HepG2 (cell line): ENCODE results near the gene LENG1. TPM values are rescaled to one million over a fixed set of nuclear protein-coding genes. Genes with fewer than 3 reads are reported as not detected.
A peak's percentile ranks its signal among the peaks of the same experiment; 100 is the strongest.

Source experiments
- MAZ ChIP-seq, 2 experiments: sonication (generic) in 1 of 2; formaldehyde crosslinking in 1 of 2; IDR thresholded peaks; 2 replicates each; pipeline versions ENCODE4 v1.5.0 to v1.6.1; 2012 to 2020; ENCODE audit warnings: low read depth in 2 of 2, mild to moderate bottlenecking in 2 of 2, borderline replicate concordance in 1 of 2, improper control_type of control experiment in 1 of 2, low read length in 1 of 2, missing genetic modification reagents in 1 of 2, moderate library complexity in 1 of 2
- MEIS2 ChIP-seq: sonication (generic); formaldehyde crosslinking; IDR thresholded peaks from 2 replicates; pipeline ENCODE4 v1.9.0; 2021; ENCODE audit warnings: mild to moderate bottlenecking, missing genetic modification reagents
- PLSCR1 ChIP-seq: sonication (generic); formaldehyde crosslinking; IDR thresholded peaks from 2 replicates; pipeline ENCODE4 v1.5.0; 2020; ENCODE audit warnings: missing genetic modification reagents, mild to moderate bottlenecking, borderline replicate concordance
- TBX3 ChIP-seq: fragments of 450-650 bp; IDR thresholded peaks from 2 replicates; pipeline ENCODE4 v1.6.1; 2017; ENCODE audit warnings: antibody characterized with exemption, mild to moderate bottlenecking, inconsistent platforms, borderline replicate concordance
- ZNF318 ChIP-seq: sonication (generic); formaldehyde crosslinking; IDR thresholded peaks from 2 replicates; pipeline ENCODE4 v1.4.0; 2020; ENCODE audit warnings: mild to moderate bottlenecking, missing genetic modification reagents
- ZNF781 ChIP-seq: sonication (generic); formaldehyde crosslinking; IDR thresholded peaks from 2 replicates; pipeline ENCODE4 v1.5.1; 2020; ENCODE audit warnings: borderline replicate concordance, mild to moderate bottlenecking, missing genetic modification reagents; ENCODE audit errors: not compliant biosample characterization
- ZNF839 ChIP-seq: sonication (generic); formaldehyde crosslinking; IDR thresholded peaks from 2 replicates; pipeline ENCODE4 v1.4.0; 2020; ENCODE audit warnings: missing genetic modification reagents, mild to moderate bottlenecking, borderline replicate concordance
- ZNF883 ChIP-seq: sonication (generic); formaldehyde crosslinking; IDR thresholded peaks from 2 replicates; pipeline ENCODE4 v1.5.1; 2020; ENCODE audit warnings: mild to moderate bottlenecking, missing genetic modification reagents; ENCODE audit errors: not compliant biosample characterization
- polyA plus RNA-seq, 8 experiments: library from polyadenylated mRNA; depleted of rRNA in 3 of 8; stranded (reverse) in 7 of 8; unstranded in 1 of 8; fragments of >200 nt; fragmentation: Illumina TruSeq in 4 of 8; extraction: Trizol in 4 of 8; gene quantifications; 2 replicates each; pipeline versions ENCODE4 v1.2.1 to v1.2.3, GENCODE V29; 2011 to 2016; ENCODE audit warnings: low read depth in 4 of 8, missing spikeins in 1 of 8, mixed read lengths in 1 of 8; ENCODE audit not compliant: insufficient read depth in 1 of 8
- total RNA-seq, 5 experiments: library from RNA; depleted of rRNA; stranded (reverse); fragments of >200 nt; fragmentation: Illumina TruSeq; extraction: Trizol; gene quantifications; 2 replicates each; pipeline ENCODE4 v1.2.3, GENCODE V29; 2016; ENCODE audit warnings: low read depth in 1 of 5
- TF ChIP-seq, protein P1 (sequence below): sonication (generic); formaldehyde crosslinking; IDR thresholded peaks from 2 replicates; pipeline ENCODE4 v1.4.0; 2020; ENCODE audit warnings: missing genetic modification reagents, mild to moderate bottlenecking, borderline replicate concordance
- TF ChIP-seq, protein P2 (sequence below): sonication (generic); IDR thresholded peaks from 2 replicates; pipeline ENCODE4 v1.6.1; 2016; ENCODE audit warnings: low read depth, borderline replicate concordance
- TF ChIP-seq, protein P3 (sequence below): sonication (generic); formaldehyde crosslinking; IDR thresholded peaks from 2 replicates; pipeline ENCODE4 v1.8.1; 2023; ENCODE audit warnings: mild to moderate bottlenecking, missing genetic modification reagents

LENG1 gene
- total and polyA plus RNA-seq, 2 of the 13 experiments (the other 11 are each of a cell fraction or from before 2014, with no cell fraction given), result 1.8 to 3.8 TPM

GRCh38 chr19:54189735-54190502, 30.4 kb upstream of the LENG1 start (continued):
- TF ChIP-seq ZNF318 (CRISPR knock-in tag), result no peak
- no peak for TF ChIP-seq PLSCR1 (CRISPR knock-in tag)
- TF ChIP-seq MAZ (IDR thresholded peaks at IDR 0.05; ENCODE audit: borderline replicate concordance, low read depth, low read length), result peak; percentile 95
- peak; percentile 78 for TF ChIP-seq MAZ (CRISPR knock-in tag; IDR thresholded peaks at IDR 0.05; ENCODE audit: low read depth)
- no peak for TF ChIP-seq ZNF839 (CRISPR knock-in tag)
- TF ChIP-seq, protein P1, sequence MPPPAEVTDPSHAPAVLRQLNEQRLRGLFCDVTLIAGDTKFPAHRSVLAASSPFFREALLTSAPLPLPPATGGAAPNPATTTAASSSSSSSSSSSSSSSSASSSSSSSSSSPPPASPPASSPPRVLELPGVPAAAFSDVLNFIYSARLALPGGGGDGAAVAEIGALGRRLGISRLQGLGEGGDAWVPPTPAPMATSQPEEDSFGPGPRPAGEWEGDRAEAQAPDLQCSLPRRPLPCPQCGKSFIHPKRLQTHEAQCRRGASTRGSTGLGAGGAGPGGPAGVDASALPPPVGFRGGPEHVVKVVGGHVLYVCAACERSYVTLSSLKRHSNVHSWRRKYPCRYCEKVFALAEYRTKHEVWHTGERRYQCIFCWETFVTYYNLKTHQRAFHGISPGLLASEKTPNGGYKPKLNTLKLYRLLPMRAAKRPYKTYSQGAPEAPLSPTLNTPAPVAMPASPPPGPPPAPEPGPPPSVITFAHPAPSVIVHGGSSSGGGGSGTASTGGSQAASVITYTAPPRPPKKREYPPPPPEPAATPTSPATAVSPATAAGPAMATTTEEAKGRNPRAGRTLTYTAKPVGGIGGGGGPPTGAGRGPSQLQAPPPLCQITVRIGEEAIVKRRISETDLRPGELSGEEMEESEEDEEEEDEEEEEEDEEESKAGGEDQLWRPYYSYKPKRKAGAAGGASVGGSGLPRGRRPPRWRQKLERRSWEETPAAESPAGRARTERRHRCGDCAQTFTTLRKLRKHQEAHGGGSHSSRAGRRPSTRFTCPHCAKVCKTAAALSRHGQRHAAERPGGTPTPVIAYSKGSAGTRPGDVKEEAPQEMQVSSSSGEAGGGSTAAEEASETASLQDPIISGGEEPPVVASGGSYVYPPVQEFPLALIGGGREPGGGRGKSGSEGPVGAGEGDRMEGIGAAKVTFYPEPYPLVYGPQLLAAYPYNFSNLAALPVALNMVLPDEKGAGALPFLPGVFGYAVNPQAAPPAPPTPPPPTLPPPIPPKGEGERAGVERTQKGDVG (CRISPR knock-in tag), result no peak
- TF ChIP-seq MEIS2 (CRISPR knock-in tag), result 0 out of 2 replicates have a peak, but pooled peaks have one; percentile 53
- TF ChIP-seq TBX3, result peak; percentile 75; the same call in 1 of the 2 replicates
- TF ChIP-seq ZNF883 (CRISPR knock-in tag), result no peak
- no peak for TF ChIP-seq ZNF781 (CRISPR knock-in tag)
- TF ChIP-seq, protein P2, sequence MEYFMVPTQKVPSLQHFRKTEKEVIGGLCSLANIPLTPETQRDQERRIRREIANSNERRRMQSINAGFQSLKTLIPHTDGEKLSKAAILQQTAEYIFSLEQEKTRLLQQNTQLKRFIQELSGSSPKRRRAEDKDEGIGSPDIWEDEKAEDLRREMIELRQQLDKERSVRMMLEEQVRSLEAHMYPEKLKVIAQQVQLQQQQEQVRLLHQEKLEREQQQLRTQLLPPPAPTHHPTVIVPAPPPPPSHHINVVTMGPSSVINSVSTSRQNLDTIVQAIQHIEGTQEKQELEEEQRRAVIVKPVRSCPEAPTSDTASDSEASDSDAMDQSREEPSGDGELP, result no peak
- TF ChIP-seq, protein P3, sequence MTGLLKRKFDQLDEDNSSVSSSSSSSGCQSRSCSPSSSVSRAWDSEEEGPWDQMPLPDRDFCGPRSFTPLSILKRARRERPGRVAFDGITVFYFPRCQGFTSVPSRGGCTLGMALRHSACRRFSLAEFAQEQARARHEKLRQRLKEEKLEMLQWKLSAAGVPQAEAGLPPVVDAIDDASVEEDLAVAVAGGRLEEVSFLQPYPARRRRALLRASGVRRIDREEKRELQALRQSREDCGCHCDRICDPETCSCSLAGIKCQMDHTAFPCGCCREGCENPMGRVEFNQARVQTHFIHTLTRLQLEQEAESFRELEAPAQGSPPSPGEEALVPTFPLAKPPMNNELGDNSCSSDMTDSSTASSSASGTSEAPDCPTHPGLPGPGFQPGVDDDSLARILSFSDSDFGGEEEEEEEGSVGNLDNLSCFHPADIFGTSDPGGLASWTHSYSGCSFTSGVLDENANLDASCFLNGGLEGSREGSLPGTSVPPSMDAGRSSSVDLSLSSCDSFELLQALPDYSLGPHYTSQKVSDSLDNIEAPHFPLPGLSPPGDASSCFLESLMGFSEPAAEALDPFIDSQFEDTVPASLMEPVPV (CRISPR knock-in tag), result no peak; the same call in 1 of the 2 replicates
